Stimulated activated CD4-positive, alpha-beta T cell treated with anti-CD3 and anti-CD28 coated beads, Interleukin-4, amount 100 ng/mL, for 4 hours (primary cell): Measurements from ENCODE around the gene TAS1R1.

Experiments
- DNase-seq, 2 experiments: peaks; one replicate each; pipeline ENCODE4 v3.0.0-alpha.2; 2020

Gene TAS1R1

DNA sequence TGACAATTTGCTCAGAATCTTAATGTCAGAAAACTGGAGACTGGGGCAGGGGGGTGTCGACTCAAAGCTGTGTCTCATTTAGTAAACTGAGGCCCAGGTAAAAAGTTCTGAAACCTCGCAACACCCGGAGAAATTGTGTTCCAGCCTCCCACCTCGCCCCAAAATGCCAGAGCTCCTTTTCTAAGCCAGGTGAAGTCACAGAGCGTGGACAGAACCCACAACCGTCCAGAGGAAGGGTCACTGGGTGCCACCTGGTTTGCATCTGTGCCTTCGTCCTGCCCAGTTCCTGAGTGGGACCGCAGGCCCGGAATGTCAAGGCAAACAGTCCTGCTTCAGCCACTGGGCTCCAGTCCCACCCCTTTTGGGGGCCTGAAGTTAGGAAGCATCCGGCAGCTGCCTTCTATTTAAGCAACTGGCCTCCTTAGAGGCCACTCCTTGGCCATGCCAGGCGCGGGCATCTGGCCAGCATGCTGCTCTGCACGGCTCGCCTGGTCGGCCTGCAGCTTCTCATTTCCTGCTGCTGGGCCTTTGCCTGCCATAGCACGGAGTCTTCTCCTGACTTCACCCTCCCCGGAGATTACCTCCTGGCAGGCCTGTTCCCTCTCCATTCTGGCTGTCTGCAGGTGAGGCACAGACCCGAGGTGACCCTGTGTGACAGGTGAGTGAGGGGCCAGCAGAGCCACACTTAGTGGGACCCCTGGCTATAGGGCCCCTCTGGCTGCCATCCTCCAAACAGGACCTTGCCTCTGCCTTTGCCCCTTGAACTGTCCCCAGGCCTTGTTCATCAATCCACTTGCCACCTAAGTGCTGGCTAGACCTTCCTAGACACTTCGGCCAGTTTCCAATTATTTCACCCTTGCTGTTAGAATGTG lies at the start of gene TAS1R1:
TSS of gene TAS1R1 (plus strand) at position 401 of the 872 bp plus-strand sequence. CDS start at position 468, 67 bp downstream.
- DNase-seq, result no peak

DNA sequence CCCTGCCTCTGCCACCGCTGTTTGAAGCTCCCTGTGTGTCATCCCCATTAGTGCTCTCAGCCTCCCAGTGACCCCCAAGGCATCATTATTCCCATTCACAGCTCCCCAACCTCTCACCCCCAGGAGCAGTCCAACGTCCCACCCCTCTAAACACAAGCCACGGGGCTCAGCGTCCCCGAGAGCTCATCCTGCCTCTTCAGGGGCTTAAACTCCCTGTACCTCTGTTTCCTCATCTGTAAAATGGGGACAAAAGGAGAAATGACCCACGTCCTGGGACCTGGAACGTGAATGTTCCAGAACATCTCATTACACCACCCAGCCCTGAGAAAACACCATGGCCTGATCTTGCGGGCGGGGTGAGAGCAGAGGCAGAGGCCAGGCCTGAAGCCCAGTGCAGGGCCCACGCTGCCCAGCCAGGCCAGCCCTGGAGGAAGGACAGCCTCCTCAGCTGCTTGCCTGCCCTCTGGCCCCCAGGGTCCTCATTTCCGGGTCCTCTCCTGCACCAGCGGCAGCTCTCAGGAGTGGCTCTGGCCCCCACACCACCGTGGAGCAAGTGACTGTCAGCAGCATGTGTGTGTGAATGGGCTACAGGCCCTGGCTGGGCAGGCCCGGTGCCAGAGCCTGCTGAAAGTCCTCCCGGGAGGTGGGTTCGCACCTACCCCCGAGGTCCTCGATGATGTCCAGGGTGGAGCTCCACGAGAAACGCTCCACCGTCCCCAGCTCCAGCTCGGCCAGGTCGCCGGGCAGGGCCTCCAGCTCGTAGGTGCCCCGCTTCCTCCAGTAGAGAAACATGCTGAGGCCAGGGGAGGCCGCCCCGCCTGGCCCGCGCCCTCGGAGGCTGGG lies 49.5 kb upstream of the TAS1R1 start:
- DNase-seq, result no peak

DNA sequence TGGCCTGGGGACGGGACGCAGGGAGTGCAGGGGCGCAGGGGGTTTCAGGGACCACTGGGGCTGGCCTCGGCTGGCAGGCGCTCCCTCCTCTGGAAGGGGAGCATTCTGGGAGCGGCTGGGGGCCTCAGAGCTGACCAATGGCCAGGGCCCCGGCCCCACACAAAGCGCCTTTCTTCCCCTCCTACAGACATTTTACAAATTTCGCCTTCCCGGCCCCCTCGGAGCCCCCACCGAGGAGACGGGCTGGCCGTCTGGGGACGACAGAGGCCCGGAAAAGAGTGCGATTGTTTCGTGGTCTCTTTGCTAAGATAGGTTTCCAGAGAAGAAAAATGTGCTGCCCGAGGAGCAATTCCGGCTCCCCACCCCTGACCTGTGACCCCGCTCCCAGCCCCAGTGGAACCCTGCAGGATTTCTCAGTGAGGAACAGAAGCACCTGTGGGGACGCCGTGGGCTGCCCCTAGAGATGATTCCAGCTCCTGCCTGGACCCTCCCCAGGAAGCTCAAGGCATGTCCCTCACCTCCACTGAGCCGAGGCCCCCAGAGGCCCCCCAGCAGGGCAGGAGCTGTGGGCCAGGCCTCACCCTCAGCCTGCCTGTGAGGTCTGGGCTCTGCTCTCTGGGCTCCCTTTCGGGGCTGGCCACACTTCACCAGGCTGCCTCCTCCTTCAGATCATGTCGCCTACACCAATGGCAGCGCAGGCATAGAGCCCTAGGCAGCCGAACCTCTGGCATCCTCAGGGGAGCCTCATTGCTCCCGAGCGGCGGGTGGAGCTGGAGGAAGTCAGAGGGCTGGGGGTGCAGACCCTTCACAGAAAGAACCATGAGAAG lies 48.7 kb upstream of the TAS1R1 start:
- no peak for DNase-seq

DNA sequence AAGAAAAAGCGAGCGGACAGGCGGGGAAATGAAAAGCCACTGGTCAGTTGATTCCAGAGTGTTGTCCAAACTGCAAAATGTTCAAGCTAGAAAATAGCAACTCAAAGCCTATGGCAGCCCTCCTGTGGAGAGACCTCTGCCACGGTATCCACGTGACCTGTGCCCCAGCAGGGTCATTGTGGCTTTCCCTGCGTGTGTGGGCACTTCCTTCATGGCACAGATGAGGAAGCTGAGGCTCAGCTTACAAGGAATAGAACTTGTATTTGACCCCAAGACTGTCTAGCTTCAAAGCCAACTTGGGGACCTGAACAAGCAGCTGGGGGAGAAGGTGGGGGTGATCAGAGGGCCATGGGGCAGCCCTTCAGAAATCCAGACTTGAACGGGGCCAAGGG lies 48.1 kb upstream of the TAS1R1 start:
- DNase-seq, result no peak

DNA sequence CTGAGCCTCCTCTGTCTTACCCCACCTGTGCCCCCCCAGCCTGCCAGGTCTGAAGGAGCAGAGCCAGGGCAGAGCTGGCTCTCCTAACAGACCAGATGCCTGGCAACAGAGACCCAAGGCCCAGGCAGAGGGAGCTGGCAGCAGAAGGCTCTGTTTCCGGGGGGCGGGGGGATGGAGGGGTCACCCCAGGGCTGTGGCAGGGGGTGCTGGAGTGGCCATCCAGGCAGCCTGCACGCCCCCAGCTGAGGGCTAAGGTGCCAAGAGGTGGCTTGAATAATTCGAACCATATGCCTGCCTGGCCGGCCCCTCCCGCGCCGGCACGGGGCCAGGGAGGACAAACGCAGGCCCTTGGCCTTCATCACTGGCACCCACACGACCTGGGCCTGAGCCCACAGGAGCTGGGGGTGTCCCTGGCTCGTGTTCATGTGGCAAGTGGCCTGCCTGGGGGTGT lies 47.6 kb upstream of the TAS1R1 start:
- no peak for DNase-seq

DNA sequence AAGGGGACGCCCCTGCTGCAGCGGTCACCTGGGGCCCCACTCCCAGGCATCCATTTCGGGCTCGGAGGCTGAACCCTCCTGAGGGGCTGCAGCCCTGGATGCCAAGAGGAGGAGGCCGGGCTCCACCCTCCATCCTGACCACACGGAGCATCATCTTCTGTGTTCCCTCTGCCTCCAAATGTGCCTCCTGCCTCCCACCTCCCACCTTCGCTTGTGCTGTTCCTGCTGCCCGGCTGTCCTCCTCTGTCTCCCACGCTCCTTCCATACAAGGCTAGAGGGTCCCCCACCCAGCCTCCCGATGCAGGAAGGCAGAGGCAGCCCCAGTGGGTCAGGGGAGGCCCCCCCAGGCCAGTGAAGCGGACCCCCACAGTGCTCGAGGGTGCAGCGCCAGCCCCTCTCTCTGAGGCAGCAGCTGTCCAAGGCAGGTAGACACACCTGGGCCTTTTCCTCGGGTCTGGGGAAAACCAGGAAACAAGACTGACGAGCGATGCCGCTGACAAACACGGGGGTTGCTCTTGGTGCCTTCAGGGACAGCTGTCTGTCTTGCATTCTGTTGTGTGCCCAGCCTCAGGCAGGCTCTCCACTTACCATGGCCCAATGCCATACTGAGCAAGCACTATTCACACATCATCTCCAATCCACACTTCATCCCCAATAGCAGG lies 46.8 kb upstream of the TAS1R1 start:
- DNase-seq, result no peak

DNA sequence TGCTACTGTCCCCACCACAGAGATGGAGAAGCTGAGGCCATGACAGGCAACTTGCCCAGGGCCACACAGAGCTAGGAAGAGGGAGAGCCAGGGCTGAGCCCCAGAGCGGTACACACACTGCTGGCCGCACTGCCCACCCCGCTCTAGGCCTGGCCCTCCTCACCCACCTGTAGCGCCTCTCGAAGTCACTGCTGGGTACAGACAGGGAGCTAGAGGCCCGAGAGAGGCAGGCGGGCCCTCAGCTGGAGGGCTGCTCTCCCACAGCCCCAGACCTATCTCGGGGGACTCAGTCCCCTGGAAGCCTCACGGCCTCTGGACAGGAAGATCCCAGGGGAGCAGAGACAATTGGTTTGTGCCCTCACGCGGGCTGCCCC lies 46.3 kb upstream of the TAS1R1 start:
- DNase-seq, result no peak

DNA sequence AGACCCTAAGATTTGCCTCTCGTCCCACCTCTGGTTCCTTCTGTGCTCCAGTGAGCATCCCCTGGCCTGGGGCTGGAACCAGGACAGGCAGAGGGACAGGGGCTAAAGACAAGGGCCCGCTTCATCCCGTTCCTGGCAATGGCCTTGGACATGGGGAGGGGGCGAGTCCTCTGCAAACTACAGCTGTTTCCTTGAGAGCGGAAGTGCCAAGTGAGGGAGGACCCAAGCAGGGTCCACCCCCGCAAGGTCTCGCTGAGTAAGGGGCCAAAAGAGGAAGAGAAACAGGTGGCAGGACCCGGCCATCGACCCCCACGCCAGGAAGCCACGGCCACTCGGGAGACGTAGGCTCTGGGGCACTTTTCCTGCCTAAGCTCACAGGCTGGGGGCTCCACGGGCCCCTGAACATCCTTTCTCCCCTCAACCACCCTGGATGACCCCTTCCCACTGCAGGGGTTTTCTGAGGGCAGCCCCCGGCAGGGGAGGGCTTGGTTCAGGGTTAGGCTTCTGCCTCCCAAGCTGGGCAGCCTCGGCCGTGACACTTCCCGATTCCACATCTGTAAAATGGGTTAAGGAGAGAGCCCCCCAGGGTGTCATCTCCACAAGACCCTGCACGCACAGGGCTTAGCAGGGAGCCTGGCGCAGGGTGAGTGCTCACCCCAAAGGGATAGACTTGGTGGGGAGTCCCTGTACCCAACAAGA lies 45.7 kb upstream of the TAS1R1 start:
- DNase-seq, result no peak

DNA sequence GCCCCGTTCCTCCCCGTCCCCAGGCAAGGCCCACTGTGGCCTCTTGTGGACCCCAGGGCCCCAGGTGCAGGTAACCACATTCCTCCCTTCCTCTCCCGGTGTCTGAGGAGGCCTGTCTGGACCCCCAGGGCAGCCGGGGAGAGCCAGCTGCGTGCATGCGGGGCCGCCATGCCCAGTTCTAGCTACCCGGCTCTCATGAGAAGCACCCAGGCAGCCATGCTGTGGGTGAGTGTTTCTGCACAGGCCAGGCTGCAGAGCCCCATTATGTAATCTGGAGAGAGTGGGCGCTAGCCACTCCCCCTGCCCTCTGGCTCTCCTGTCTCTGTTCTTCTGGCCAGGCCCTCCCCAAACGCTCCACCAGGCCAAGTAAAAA lies 45.2 kb upstream of the TAS1R1 start:
- no peak for DNase-seq

DNA sequence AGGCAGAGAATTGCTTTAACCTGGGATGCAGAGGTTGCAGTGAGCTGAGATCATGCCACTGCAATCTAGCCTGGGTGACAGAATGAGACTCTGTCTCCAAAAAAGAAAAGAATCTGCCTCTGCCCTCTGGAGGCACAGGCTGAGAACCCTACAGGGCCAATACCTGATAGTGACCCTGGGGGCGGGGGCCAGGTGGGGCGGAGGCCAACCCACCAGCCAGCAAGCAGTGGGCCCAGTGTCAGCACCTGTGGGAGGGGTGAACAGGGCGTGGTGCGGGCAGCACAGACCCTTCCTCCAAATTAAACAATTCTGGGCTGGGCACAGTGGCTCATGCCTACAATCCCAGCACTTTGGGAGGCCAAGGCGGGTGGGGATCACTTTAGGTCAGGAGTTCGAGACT lies 44.6 kb upstream of the TAS1R1 start:
- no peak for DNase-seq

DNA sequence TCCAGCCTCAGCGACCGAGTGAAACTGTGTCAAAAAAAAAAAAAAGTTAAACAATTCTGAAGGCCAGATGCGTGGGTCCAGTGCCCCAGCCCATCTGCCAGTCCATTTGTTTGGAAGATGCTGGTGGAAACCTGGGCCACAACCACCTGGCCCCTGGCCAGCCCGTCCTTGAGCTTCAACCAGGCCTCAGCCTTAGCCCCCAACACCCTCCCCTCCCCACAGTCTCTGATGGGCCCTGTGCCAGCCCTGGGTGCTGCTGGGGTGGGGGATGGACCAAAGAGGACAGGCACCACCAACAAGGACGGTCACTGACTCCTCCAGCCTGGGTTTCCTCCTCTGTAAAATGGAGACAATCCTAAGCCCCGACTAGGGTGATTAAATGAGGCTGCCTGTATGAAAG lies 44.1 kb upstream of the TAS1R1 start:
- DNase-seq, result no peak

DNA sequence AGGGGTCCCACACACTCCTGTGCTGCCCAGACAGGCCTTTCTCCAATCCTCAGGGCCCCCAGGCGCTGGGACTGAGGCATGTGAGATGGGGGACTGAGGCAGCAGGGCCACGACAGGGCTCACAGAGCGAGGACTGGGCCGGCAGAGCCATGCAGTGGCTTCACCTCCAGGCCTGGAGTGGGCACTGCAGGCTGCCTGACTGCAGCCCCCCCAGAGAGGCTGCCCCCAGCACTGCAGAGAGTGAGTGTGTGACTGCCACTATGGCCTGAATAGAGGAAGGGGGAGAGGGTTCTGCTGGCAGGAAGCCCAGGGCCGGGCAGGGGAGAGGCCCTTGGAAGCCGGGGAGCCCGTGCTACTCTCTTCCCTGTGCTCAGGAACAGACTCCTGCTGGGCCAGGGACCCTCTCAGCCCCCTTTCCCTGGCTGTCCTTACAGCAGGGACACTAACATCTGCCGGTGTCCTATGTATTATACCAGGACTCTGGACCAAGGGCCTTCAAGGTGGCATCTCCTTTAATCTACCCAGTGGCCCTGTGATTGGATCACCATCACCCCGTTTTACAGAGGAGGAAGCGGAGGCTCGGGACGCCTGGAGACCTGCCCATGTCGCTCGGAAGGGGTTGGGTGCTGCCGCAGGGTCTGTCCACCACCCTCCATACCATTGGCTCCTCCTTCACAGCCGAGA lies 43.4 kb upstream of the TAS1R1 start:
- DNase-seq, result no peak

DNA sequence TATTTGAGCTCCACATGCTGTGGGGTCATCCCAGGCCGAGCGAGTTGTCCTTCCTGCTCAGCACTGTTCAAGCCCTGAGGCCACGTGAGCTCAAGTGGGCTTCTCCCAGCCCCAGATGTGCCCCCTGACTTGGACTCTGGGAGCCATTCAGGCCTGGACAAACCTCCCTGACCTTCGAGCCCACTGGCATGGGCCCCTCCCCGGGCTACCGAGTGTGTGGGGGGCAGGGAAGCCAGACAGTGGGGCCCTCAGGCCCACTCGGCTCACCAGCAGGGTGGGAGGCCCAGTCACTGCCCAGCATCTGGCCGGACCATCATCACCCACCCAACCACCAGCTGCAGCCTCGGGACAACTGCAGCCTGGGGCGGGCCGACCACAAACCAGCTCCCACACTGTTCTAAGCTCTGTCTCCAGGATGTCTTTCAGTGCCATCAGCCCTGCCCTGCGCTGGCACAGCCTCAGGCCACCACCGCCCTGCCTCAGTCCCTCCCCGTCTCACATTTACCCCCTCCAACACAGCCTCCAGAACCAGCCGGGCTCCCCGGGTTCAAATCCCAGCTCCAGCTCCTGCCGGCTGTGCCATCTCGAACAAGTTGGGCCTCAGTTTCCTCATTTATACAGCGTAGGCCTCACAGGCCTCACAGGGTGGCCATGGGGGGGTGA lies 42.7 kb upstream of the TAS1R1 start:
- DNase-seq, result no peak

DNA sequence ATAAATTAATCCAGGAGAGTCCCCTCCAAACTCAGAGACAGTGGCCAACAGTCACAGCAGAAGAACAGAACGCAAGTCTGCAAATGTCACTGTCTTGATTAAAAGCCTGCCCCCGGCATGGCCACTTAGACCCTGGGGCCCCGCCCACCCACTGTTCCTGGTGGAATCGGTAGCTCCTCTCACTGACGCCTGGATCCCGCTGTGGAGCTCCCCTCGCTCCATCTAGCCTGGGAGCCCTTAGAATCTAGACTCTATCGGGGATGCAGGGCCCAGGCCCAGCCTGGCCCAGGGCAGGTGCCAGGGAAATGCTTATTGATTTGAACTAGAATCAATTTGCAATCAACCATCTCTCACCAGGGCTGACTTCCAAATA lies 42.2 kb upstream of the TAS1R1 start:
- DNase-seq, result no peak

DNA sequence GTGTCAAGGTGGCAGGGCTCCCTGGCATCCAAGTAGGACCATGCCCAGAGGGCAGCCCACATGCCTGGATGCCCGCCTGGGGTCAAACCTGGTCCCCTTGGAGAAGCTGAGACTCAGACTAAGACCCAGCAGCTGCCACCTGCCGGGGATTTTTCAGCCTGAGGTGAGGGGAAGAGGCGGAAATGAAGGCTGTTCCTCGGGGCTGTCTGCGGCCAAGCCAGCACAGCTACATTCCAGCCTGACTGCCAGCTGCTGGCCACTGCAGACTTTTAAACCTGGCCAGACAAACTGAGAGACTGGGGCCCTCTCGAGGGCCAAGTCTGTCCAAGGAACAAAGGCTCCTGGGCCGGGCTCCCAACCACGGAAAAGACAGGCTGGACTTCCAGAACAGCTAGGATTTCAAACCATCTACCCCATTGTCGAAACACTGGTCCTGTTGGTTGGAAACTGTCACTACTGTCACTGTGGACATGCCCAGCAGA lies 41.7 kb upstream of the TAS1R1 start:
- no peak for DNase-seq

DNA sequence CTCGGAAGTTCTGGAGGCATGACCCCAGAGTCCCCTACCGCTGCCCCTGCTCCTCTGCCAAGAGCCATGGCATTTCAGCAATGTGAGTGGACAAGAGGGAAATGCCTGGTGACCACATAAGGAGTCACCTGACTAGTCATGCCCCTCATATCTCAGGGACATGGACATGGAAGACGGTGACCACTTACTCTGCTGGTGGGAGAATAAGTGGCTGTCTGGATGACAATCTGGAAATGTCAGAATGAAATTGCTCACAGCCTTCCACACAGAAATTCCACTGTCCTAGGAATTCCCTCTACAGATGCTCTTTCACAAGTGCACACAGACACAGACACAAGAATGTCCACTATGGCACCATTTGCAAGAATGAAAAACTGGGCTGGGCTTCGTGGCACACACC lies 39.3 kb upstream of the TAS1R1 start:
- DNase-seq, result no peak

DNA sequence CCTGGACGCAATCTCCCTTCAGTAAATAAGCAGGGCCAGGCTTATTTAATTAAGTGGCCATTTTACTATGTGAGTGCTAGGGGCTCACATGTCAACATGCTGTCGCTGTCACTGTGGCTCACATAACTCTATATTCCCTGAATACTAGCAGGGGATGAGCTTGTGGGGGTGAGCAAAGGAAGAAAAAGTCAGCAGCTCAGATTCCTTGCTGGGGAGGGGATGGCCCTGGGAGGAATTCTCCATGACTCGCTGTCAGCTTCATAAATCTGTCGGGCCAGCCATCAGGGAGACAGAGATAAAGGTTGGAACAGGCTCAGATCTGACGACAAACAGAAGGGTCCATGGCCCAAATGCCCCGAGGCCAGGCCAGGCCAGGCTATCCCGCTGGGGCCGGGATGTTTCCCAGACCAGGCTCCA lies 37.7 kb upstream of the TAS1R1 start:
- DNase-seq, result no peak

DNA sequence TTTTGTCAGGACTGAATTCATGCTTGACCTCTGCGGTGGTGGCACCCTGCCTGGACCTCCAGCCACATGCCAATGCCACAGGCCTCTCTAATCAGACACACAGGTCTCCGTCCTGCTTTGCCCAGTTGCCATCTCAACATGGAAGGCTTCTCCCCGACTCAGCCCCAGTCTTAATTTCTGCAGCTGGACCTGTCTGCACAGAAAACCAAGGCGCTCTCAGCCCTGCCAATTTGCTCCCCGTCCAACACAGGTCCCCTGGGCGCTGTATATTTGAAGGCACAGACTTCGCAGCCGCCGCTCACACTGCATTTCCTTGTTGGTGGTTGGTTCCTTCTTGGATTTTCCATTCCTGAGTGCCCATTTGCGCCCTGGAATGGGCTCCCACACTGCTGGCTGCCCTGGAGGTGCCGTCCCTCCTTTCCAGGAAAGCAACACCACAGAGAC lies 35.6 kb upstream of the TAS1R1 start:
- DNase-seq, result no peak

DNA sequence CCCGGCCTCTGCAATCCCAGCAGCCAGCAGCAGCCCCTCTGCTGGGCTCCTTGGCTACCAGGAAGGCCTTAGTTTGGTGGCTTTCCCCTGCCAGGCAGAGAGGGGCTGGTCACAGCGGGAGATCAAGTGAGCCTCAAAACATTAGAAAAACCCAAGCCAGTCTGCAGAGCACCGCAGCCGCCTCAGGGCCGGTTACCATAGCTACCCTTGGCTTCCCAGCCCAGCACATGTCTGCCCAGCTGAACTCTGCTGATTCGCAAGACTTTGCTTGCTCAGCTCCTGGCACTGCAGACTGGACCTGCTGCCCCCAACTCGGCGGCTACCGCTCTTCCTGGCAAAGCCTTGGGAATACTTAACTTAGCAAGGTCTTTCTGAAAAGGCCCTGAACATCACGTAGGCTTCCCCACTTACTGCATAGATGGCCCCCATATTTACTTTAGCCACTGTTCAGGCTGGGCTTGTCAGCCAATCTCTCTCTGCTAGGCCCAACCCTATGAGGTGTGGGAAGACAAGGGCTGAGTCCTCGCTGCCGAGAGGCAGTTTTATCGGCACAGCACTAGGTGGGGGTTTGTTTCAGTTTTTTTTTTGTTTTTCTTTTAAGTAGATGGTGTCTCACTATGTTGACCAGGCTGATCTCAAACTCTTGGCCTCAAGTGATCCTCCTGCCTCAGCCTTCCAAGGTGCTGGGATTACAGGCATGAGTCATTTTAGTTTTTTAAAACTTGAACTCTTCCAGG lies 35.0 kb upstream of the TAS1R1 start:
- no peak for DNase-seq

DNA sequence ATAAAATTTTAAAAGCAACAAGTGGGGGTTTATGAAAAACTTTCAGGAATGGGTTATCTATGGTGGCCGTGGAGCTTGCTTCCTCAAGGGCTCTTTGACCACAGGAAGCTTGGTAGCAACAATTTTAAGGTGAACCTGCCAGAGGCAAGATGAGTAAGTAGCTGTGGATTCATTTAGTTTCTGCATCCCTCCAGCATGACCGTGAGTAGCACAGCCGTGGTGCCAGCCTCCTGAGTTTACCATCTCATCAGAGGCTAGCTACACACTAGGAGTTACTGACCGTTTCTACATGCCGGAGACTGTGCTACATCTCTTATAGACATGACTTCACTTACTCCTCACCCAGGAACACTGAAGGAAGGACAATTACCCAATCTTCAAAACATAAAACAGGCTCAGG lies 33.6 kb upstream of the TAS1R1 start:
- no peak for DNase-seq
